ENCODE data around the gene KRT3. TPM values are rescaled to one million over a fixed set of nuclear protein-coding genes. Genes with fewer than 3 reads are reported as not detected.

Gene KRT3
- not detected in 2 replicates for total RNA-seq (2011; cell fraction: chromatin; rRNA removed; ENCODE audit: low replicate concordance)
- total RNA-seq (2011; cell fraction: nucleolus; rRNA removed) = not detected in 2 replicates
- total RNA-seq (2011; cell fraction: nucleoplasm; rRNA removed) = not detected in 2 replicates
- total RNA-seq (2014; rRNA removed) (not detected in 2 replicates), total RNA-seq (2014; rRNA removed; fragmentation: Illumina TruSeq; extraction: Trizol) (not detected in 2 replicates), total RNA-seq (2015; rRNA removed; fragmentation: Illumina TruSeq; extraction: Trizol) (not detected in 2 replicates), total RNA-seq (2021) (not detected in 2 replicates), polyA plus RNA-seq (2011; rRNA removed) (not detected in 2 replicates), polyA plus RNA-seq (2014; fragmentation: Illumina TruSeq; extraction: Trizol) (not detected in 2 replicates), polyA plus RNA-seq (2014; fragmentation: Nextera tagmentation; extraction: Ambion mirVana) (not detected), polyA plus RNA-seq (2014; rRNA removed) (not detected in 2 replicates), polyA minus RNA-seq (2011; rRNA and poly(A)+ RNA removed) (not detected in 2 replicates), Bru-seq, nascent RNA (not detected), BruChase-seq, experiment 1, labeled RNA remaining after a 2-hour chase (not detected), BruChase-seq, experiment 2, labeled RNA remaining after a 6-hour chase (not detected)
- polyA plus RNA-seq (2011; cell fraction: cytosol; rRNA removed) = not detected in 2 replicates
- not detected in 2 replicates for polyA plus RNA-seq (2011; cell fraction: nucleus; rRNA removed)
- polyA plus RNA-seq (2012) = not detected in 2 replicates
- not detected in 2 replicates for polyA minus RNA-seq (2011; cell fraction: cytosol; rRNA and poly(A)+ RNA removed)
- polyA minus RNA-seq (2011; cell fraction: nucleus; rRNA and poly(A)+ RNA removed) = not detected in 2 replicates
- long read RNA-seq, experiment 1 = 0 reads
- long read RNA-seq, experiment 2 = 0 reads
- long read RNA-seq, experiment 3 = 0 reads

DNA sequence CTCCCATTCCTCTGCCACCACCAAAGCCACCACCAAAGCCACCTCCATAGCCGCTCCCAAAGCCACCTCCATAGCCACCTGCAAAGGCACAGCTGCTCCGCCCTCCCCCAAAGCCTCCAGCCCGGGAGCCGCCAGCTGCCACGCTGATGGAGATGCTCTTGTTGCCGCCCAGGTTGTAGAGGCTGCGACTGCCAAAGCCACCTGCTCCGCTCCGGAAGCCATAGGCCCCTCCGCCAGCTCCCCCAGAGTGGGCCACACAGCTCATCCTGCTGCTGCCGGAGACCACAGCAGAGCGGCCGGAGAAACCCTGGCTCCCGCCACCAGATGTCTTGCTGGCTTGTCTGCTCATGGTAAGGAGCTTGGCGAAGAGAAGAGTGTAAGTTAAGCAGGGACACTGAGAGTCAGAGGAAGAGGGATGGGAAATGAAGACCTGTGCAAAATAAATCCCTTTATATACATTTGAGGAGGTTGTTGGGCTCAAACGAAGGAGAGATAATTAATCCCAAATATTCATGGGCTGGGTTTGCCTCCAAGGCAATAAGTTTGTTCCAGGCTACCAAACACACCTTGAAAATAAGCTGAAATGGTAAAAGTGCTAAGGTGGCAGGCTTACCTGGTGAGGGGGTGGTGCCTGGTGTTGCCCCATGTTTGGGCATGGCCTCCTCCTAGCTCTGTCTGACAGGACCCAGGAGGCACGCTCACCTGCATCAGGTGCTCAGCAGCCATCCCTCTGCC lies at the start of gene KRT3:
TSS of gene KRT3 (minus strand) at position 424 of the 735 bp plus-strand sequence. CDS start at position 349, 75 bp downstream.
- Histone ChIP-seq H3K79me2 (ENCODE audit: control insufficient read depth, insufficient read depth, low read length) (no peaks in the 10 kb centered on the region), H3K4me2 (ENCODE audit: insufficient read depth, low read length) (peak within 1 kb of the TSS; percentile 31; the same call in 1 of the 2 replicates), H3K9ac (ENCODE audit: insufficient read depth in 1 of 2, low read depth in 2 of 2, low read length in 2 of 2) (peak within 1 kb of the TSS; percentile 22 to 57; a peak in 3 of 4 replicates), H3K9me3 (replicated peaks; ENCODE audit: control insufficient read depth, insufficient read depth, low read depth, low read length) (no peaks in the 10 kb centered on the region), H3K4me1 (replicated peaks in 1 of 2; ENCODE audit: control insufficient read depth in 2 of 2, insufficient read depth in 2 of 2, low read length in 2 of 2) (peaks cover 32 to 37% of the 10 kb centered on the region in 2 experiments; a peak in 4 of 5 replicates), H3K4me3 (no peak within 1 kb of the TSS), H2AFZ (ENCODE audit: low read depth, low read length) (0 out of 2 replicates have a peak within 1 kb of the TSS, but pooled peaks have one; percentile 46), H3K9me1 (ENCODE audit: control insufficient read depth, insufficient read depth, low read length) (no peaks in the 10 kb centered on the region), H3K27ac (ENCODE audit: extremely low read depth, low read depth, low read length) (peak within 1 kb of the TSS; percentile 51), H3K27me3 (ENCODE audit: control insufficient read depth in 2 of 2, insufficient read depth in 2 of 2, low read length in 2 of 2) (no peaks in the 10 kb centered on the region), H3K36me3 (ENCODE audit: control insufficient read depth, insufficient read depth, low read length) (no peaks in the 10 kb centered on the region), H4K20me1 (replicated peaks; ENCODE audit: control insufficient read depth, insufficient read depth, low read length) (no peaks in the 10 kb centered on the region)
- ChIA-PET CTCF (ENCODE audit: low intra/inter-chr PET ratio) (no interaction called here), POLR2A (interaction anchor here (1.3 to 1.5 kb wide), 2 partner anchors 10 to 11 kb away, joined by 3 to 4 read pairs; no protein-coding TSS in a partner anchor)
- in situ Hi-C loops (cut with MboI) (no loop called here), intact Hi-C loops (cut with micrococcal nuclease) (no loop called here)
- 83% methylated on average over 17 of the region's 17 CpGs for WGBS (ENCODE audit: insufficient coverage, low coverage, missing lambda C conversion rate)
- FAIRE-seq = no peak
- BruUV-seq (replicated peaks) = no TSS peak
- ATAC-seq = no peak
- TF ChIP-seq, protein P1, sequence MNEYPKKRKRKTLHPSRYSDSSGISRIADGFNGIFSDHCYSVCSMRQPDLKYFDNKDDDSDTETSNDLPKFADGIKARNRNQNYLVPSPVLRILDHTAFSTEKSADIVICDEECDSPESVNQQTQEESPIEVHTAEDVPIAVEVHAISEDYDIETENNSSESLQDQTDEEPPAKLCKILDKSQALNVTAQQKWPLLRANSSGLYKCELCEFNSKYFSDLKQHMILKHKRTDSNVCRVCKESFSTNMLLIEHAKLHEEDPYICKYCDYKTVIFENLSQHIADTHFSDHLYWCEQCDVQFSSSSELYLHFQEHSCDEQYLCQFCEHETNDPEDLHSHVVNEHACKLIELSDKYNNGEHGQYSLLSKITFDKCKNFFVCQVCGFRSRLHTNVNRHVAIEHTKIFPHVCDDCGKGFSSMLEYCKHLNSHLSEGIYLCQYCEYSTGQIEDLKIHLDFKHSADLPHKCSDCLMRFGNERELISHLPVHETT (CRISPR knock-in tag; conservative IDR thresholded peaks at IDR 0.05 in 1 of 2, IDR thresholded peaks at IDR 0.05 in 1 of 2) = no peak
- TF ChIP-seq, protein P2, sequence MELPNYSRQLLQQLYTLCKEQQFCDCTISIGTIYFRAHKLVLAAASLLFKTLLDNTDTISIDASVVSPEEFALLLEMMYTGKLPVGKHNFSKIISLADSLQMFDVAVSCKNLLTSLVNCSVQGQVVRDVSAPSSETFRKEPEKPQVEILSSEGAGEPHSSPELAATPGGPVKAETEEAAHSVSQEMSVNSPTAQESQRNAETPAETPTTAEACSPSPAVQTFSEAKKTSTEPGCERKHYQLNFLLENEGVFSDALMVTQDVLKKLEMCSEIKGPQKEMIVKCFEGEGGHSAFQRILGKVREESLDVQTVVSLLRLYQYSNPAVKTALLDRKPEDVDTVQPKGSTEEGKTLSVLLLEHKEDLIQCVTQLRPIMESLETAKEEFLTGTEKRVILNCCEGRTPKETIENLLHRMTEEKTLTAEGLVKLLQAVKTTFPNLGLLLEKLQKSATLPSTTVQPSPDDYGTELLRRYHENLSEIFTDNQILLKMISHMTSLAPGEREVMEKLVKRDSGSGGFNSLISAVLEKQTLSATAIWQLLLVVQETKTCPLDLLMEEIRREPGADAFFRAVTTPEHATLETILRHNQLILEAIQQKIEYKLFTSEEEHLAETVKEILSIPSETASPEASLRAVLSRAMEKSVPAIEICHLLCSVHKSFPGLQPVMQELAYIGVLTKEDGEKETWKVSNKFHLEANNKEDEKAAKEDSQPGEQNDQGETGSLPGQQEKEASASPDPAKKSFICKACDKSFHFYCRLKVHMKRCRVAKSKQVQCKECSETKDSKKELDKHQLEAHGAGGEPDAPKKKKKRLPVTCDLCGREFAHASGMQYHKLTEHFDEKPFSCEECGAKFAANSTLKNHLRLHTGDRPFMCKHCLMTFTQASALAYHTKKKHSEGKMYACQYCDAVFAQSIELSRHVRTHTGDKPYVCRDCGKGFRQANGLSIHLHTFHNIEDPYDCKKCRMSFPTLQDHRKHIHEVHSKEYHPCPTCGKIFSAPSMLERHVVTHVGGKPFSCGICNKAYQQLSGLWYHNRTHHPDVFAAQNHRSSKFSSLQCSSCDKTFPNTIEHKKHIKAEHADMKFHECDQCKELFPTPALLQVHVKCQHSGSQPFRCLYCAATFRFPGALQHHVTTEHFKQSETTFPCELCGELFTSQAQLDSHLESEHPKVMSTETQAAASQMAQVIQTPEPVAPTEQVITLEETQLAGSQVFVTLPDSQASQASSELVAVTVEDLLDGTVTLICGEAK (IDR thresholded peaks at IDR 0.05) = no peak
- TF ChIP-seq, protein P2 (CRISPR knock-in tag; IDR thresholded peaks at IDR 0.05) = peak; percentile 15; the same call in 1 of the 2 replicates
- no peak for DNase-seq (ENCODE audit: extremely low read depth in 1 of 4, low spot score in 3 of 4)
